Natural killer cell (primary cell): ENCODE data around the gene IVNS1ABP. TPM values are rescaled to one million over a fixed set of nuclear protein-coding genes. Genes with fewer than 3 reads are reported as not detected.

ENCODE experiments used
- ATAC-seq, 3 donors: fragments of 150-1000 bp in 2 of 3; fragments of 200-7000 bp in 1 of 3; cut with Tn5 transposase; 1 replicate in 1 of 3; 2 replicates in 2 of 3; pipeline ENCODE4 v1.10.0; 2021; ENCODE audit warnings: mild to moderate bottlenecking in 2 of 3, moderate library complexity in 2 of 3
- DNase-seq, 2 donors: peaks; one replicate each; pipeline versions ENCODE4 v3.0.0 to v3.0.0-alpha.2; 2013 to 2021; ENCODE audit warnings: mixed read lengths in 1 of 2
- H3K27ac ChIP-seq: one replicate; pipeline ENCODE4 v1.5.1; 2013; ENCODE audit warnings: mild to moderate bottlenecking, low read length
- H3K27me3 ChIP-seq: one replicate; pipeline ENCODE4 v1.6.1; 2013; ENCODE audit warnings: low read length; ENCODE audit not compliant: control insufficient read depth, insufficient read depth
- H3K36me3 ChIP-seq: one replicate; pipeline ENCODE4 v1.6.1; 2013; ENCODE audit warnings: low read length; ENCODE audit not compliant: control insufficient read depth, insufficient read depth
- H3K4me1 ChIP-seq: one replicate; pipeline ENCODE4 v1.6.1; 2013; ENCODE audit warnings: low read length; ENCODE audit not compliant: control insufficient read depth, insufficient read depth
- H3K4me3 ChIP-seq: one replicate; pipeline ENCODE4 v1.5.1; 2013; ENCODE audit warnings: low read length
- H3K9me3 ChIP-seq: one replicate; pipeline ENCODE4 v1.6.1; 2013; ENCODE audit warnings: low read length; ENCODE audit not compliant: control insufficient read depth, insufficient read depth
- H3K27ac Mint-ChIP-seq, 2 donors: one replicate each; pipeline ENCODE4 v1.8.0; 2022; ENCODE audit warnings: mild to moderate bottlenecking in 2 of 2, mixed read lengths in 2 of 2, moderate library complexity in 1 of 2
- H3K27me3 Mint-ChIP-seq, 2 donors: one replicate each; pipeline ENCODE4 v1.8.0; 2022; ENCODE audit warnings: low read depth in 2 of 2, mixed read lengths in 2 of 2
- H3K36me3 Mint-ChIP-seq: one replicate; pipeline ENCODE4 v1.8.0; 2022; ENCODE audit warnings: mixed read lengths
- H3K4me1 Mint-ChIP-seq, 2 donors: one replicate each; pipeline ENCODE4 v1.8.0; 2022; ENCODE audit warnings: mixed read lengths in 2 of 2
- H3K4me3 Mint-ChIP-seq: one replicate; pipeline ENCODE4 v1.8.0; 2022; ENCODE audit warnings: mild to moderate bottlenecking, moderate library complexity, mixed read lengths
- H3K9me3 Mint-ChIP-seq, 2 donors: one replicate each; pipeline ENCODE4 v1.8.0; 2022; ENCODE audit warnings: mixed read lengths in 2 of 2
- CTCF ChIP-seq: fragments of 200-600 bp; IDR thresholded peaks from one replicate; pipeline ENCODE4 v1.8.0; 2022; ENCODE audit warnings: antibody characterized with exemption
- WGBS: methylation state at CpG from one replicate; pipeline ENCODE4 v1.1.7; 2013; ENCODE audit warnings: missing lambda C conversion rate; ENCODE audit not compliant: insufficient coverage; 5-methylcytosine and 5-hydroxymethylcytosine counted together
- intact Hi-C: fragments of 100-400 bp; cut with micrococcal nuclease; formaldehyde crosslinking; loops from one replicate; pipeline ENCODE4 v1.14.2; 2022
- total RNA-seq, 4 donors: library from RNA; stranded (reverse); fragments of 120-200 nt in 1 of 4; gene quantifications; one replicate each; pipeline versions ENCODE4 v1.2.3 to v1.2.4, GENCODE V29; 2013 to 2022

IVNS1ABP gene
- total RNA-seq, 3 donors from 2014 or later (not counting 1 experiment from before 2014, with no cell fraction given), result 250 to 394 (median 299) TPM

- no peaks in the 10 kb centered on the region for H3K36me3 ChIP-seq
- no peak overlapping the region for H3K27ac ChIP-seq
- Mint-ChIP-seq H3K4me1 (peaks cover 3 to 14% of the 10 kb centered on the region in 2 donors), H3K4me3 (no peak overlapping the region), H3K36me3 (no peaks in the 10 kb centered on the region), H3K27ac (no peak overlapping the region), H3K9me3 (no peaks in the 10 kb centered on the region), H3K27me3 (no peaks in the 10 kb centered on the region)
- no peak for TF ChIP-seq CTCF
- H3K27me3 ChIP-seq, result no peaks in the 10 kb centered on the region
- H3K4me3 ChIP-seq, result no peak overlapping the region
- ATAC-seq (no peak), DNase-seq (no peak)
- H3K9me3 ChIP-seq, result no peaks in the 10 kb centered on the region
- 90% methylated on average over 1 of the region's 2 CpGs for WGBS
- intact Hi-C loops, result no loop called here
- H3K4me1 ChIP-seq, result peaks cover 5% of the 10 kb centered on the region
These were observed 34.9 kb upstream of the IVNS1ABP start for GRCh38 chr1:185351734-185352466.

DNA sequence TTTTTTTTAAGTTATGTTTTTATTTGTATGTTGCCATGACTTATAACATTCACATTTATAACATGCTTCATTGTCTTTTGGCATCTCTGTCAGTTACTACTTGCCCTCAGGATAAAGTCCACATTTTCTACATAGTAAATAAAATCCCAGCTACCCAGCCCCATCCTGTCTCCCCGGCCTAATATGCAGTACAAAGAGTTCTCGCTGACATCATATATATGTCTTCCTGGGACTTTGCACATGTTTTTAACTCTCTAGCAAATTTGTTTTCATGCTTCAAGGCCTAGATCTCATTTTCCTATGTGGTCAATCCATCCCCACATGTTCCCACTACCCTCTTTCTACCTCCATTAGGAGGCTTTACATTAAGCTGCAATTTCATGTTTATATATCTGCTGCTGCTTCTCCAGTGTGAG is 33.0 kb upstream of the IVNS1ABP start:
- intact Hi-C loops, result no loop called here
- ATAC-seq, result no peak
- Histone ChIP-seq H3K36me3 (no peaks in the 10 kb centered on the region), H3K27me3 (no peaks in the 10 kb centered on the region), H3K9me3 (no peaks in the 10 kb centered on the region), H3K4me3 (no peak overlapping the region), H3K4me1 (peaks cover 16% of the 10 kb centered on the region), H3K27ac (no peak overlapping the region)
- 92% methylated on average over 2 of the region's 2 CpGs for WGBS
- Mint-ChIP-seq H3K4me3 (no peak overlapping the region), H3K27ac (no peak overlapping the region), H3K9me3 (no peaks in the 10 kb centered on the region), H3K27me3 (no peaks in the 10 kb centered on the region), H3K4me1 (peaks cover 21 to 31% of the 10 kb centered on the region in 2 donors), H3K36me3 (no peaks in the 10 kb centered on the region)
- no peak for DNase-seq
- no peak for TF ChIP-seq CTCF

DNA sequence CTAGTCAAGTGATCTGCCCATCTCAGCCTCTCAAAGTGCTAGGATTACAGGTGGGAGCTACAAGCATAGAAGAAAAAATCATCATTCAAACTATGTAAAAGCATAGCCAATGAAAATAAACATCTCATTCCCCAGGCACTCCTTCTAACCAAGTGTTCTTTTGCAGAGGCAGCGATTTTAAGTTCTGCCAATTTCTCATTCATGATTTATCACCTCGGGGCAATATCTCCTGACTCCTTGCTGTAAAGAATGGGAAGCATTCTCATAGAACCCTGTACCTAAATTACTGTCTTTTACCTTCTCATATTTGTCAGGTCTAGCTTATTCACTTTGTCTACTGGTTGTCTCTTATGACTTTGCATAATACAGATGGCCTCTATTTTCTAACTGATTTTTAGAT is 32.5 kb upstream of the IVNS1ABP start:
- DNase-seq (no peak), ATAC-seq (no peak)
- no peak for TF ChIP-seq CTCF
- peaks cover 23 to 36% of the 10 kb centered on the region in 2 donors for H3K4me1 Mint-ChIP-seq
- peaks cover 16% of the 10 kb centered on the region for H3K4me1 ChIP-seq
- H3K27ac Mint-ChIP-seq, result no peak overlapping the region
- H3K4me3 ChIP-seq, result no peak overlapping the region
- whole genome bisulfite sequencing, result 100% methylated on average over 2 of the region's 2 CpGs
- H3K27me3 Mint-ChIP-seq, result no peaks in the 10 kb centered on the region
- intact Hi-C loops, result no loop called here
- H3K9me3 ChIP-seq, result no peaks in the 10 kb centered on the region
- H3K4me3 Mint-ChIP-seq, result no peak overlapping the region
- H3K36me3 Mint-ChIP-seq, result no peaks in the 10 kb centered on the region
- H3K27me3 ChIP-seq, result no peaks in the 10 kb centered on the region
- no peaks in the 10 kb centered on the region for H3K9me3 Mint-ChIP-seq
- H3K36me3 ChIP-seq, result no peaks in the 10 kb centered on the region
- H3K27ac ChIP-seq, result no peak overlapping the region

- intact Hi-C loops, result no loop called here
- no peaks in the 10 kb centered on the region for H3K9me3 ChIP-seq
- 80% methylated on average over 1 of the region's 1 CpG for WGBS
- no peak for TF ChIP-seq CTCF
- no peaks in the 10 kb centered on the region for H3K36me3 ChIP-seq
- Mint-ChIP-seq H3K36me3 (no peaks in the 10 kb centered on the region), H3K9me3 (no peaks in the 10 kb centered on the region), H3K4me1 (peaks cover 23 to 41% of the 10 kb centered on the region in 2 donors), H3K27ac (no peak overlapping the region), H3K27me3 (no peaks in the 10 kb centered on the region), H3K4me3 (no peak overlapping the region)
- peaks cover 16% of the 10 kb centered on the region for H3K4me1 ChIP-seq
- H3K4me3 ChIP-seq, result no peak overlapping the region
- DNase-seq (no peak), ATAC-seq (no peak)
- H3K27ac ChIP-seq, result no peak overlapping the region
- no peaks in the 10 kb centered on the region for H3K27me3 ChIP-seq
These were observed 31.9 kb upstream of the IVNS1ABP start for GRCh38 chr1:185348985-185349384.
